NCI-H146 treated with DMSO at 0.1 percent for 48 hours (cell line): Measurements from ENCODE around the gene FAM241A.

ENCODE experiments used
- DNase-seq: peaks from one replicate; lab custom pipeline; 2025; ENCODE audit not compliant: unreplicated experiment; lab: John Stamatoyannopoulos, UW

The FAM241A gene

DNA sequence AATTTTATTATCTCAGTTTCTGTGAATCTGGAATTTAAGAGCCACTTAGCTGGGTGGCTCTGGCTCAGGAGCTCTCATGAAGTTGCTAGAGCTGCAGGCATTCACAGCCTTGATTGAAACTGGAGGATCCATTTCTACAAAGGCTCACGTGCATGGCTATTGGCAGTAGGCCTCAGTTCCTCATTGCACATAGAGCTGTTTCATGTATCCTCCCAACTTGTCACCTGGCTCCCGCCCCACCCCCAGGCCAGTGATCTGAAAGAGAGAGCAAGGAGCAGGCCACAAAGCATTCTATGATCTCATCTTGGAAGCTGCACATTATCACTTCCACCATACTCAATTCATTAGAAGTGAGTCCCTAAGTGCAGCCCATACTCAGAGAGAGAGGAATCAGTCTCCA lies 67.8 kb downstream of the FAM241A start:
- no peak for DNase-seq

DNA sequence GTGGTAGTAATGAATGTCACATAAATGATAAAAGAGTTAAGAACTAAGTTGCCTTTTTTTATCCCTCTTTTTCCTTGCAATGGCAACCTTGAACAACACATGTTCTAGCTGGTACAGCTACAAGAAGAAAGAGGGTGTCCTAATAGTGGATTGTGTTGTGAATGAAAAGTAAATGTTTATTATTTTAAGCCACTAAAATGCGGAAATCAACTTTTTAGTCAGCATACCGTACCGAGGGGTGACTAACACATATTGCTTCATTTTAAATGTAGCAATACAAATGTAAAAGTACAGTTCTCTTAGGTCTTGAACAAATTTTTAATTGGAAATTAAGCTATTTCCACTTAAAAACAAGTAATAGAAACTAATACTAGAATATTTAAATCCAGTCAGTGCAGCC lies 68.6 kb downstream of the FAM241A start:
- no peak for DNase-seq

DNA sequence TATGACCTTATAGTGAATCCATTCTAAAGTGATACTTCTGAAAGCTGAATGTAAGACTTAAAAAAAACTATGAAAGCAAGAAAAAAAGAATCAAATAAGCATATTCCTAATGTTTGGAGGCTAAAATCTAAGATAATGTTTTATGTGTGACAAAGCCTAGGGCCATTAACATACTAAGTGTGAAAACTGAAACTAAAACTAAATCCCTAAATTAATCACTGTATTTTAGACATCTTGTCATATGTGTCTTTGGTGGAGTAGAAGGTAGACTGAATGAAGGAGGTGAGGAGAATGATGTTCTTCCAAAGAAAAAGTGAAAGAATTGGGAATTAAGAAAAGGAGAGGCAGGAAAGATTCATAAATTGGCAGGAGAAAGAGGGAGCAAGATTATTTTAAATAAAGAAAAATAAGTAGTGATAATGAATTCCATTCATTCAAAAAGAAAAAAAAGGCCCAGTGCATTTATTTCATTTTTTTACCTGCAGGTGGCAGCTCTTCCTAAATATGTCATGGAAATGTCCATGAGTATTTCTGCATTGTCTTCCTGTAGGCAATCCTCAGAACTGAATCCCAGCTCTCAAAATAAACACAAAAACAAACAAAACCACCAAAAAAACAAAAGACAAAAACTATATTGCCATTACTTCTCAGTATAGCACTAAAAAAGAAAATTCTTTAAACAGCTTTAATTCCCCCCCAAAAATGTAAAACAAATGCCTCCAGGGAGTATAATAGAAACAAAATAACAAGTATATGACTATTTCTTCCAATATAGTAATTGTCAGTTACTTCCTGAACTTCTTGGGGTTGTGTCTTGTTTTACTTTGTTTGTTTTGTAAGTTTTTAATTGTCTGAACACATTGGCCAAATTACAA lies 69.4 kb downstream of the FAM241A start:
- no peak for DNase-seq

DNA sequence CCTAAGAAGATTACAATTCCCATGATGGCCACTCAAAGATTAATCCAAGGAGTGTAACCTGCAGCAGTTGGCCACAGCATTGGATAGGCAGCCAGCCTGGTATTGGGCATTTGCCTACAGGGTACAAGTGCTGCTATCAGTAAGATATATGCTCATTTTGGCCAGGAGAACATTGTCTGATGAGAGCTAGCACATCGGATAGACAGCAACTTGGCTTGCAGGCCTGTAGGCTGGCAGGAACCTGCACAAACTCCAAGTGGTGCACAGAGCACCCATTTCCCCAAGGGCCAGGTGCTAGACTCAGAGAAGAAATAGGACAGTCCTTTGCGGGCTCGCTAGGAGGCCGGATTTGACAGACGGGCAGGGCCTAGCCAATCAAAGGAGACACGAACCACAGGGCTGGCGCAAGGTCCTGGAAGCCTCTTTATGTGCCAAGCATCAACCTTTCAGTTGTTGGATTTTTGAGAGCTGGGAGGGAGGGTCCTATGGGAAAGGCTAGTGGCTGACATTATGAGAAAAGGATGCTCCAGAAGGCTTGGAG lies 74.6 kb downstream of the FAM241A start:
- DNase-seq, result no peak

DNA sequence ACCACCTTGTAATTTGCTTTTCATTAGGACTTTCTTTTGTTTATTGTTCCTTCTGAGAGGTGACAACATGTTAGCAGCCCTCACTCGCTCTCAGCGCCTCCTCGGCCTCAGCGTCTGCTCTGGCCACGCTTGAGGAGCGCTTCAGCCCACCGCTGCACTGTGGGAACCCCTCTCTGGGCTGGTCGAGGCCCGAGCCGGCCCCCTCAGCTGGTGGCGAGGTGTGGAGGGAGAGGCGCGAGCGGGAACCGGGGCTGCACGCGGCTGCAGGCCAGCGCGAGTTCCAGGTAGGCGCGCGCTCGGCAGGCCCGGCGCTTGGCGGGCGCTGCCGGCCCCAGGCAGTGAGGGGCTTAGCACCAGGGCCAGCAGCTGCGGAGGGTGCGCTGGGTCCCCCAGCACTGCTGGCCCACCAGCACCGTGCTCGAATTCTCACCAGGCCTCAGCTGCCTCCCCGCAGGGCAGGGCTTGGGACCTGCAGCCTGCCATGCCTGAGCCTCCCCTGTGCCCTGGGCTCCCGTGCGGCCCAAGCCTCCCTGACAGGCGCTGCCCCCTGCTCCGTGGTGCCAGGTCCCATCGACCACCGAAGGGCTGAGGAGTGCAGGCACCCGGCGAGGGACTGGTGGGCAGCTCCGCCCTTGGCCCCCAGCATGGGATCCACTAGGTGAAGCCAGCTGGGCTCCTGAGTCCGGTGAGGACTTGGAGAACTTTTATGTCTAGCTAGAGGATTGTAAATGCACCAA lies 77.1 kb downstream of the FAM241A start:
- DNase-seq, result no peak

DNA sequence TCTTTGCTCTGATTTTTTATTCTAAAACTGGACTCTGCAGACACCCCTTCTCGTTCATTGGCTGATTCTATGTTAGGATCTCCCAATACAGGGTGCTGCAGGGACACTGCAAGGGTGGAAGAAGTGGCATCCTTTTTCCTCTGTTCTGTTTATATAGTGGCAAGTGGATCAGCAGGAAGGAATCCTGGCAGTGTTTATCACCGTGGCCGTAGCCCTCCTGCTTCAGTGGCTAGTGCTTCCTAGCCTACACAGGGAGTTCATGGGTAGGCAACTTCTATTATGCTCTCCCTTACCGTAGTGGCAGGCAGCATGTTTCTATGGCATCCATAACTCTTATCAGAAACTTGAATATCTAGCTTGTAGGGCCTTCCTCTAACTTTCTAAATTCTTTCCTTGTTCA lies 79.9 kb downstream of the FAM241A start:
- no peak for DNase-seq

DNA sequence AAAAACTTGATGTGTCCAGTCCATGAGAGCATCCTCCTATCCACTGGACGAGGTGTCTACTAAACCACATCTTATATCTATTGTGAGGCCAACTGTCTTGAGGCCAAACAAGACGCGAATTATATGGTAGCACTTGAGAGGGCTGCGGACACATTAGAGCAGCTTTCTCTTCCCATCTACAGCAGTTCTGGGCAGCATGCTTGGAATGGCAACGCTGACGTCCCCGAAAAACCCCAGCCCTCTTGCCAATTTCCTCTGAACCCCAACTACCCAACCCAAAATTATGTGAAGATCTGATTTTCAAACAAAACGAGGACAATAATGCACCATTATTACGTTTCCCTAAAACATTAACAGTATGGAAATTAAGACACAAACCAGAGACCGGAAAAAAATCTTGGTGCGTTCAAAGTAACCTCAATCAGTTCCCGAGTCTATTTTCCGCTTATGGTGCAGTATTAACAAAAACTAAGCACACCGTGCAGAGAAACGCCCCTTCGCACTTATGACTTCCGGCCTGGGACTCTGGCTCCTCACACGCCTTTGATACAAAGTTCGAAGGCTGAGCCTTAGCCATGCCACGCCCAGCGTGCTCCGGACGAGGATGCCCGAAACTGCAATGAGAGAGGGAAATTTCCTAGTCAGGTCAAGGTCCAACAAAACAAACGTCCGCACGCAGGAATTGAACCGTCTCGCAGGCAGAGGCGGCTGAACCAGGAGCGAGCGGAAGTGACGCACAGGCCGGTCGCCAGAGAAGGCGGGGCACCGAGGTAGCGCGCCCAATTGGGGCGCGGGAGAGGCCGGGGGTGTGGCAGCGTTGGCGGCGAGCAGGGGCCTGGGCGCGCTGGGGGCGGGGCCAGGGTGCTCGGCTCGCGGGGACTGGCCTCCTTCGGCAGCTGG lies 85.9 kb downstream of the FAM241A start:
- DNase-seq, result peak; percentile 79

DNA sequence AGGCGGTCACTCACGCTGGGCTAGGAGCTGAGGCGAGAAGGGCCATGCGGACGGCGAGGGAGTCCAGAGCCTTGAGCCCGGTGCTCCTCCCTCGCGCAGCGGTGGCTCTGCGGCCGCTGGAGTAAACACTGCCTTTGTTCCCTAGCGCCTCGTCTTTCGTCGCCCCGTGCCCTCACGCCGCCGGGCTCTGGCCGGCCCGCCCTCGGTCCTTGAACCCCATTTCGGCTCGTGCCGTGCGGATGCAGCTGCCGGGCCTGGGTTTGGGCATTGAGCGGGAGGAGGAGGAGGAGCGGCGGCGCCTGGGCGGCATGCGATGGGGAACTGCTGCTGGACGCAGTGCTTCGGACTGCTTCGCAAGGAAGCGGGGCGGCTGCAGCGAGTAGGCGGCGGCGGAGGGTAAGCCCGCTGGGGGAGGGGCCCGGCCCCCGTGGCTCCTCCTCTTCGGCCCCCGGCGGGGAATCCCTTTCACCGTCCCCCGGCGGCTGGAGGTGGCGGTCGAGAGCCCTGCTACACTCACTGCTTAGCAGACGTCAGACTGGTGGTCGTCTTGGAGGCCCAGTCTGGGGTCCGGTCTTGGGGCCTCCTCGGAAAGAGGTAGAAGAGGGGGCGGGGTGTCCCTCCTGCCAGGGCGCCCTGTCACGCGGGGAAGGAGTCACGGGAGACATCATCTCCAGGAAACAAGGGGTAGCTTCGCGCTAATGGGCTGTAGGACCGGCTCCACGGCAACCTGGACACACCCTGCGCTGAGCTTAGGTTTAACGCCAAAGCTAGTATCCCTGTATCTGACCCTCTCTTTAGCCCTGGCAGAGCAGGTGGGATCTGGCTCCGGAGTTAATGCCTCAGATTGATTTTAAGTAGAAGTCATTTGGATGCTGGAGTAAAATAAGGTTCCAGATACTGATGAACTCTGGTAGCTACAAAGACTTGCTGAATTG lies 86.8 kb downstream of the FAM241A start, which contains the start of gene AP1AR:
AP1AR (plus strand) TSS at position 9 of the 935 bp plus-strand sequence; CDS start at position 314, 305 bp downstream.
- peak; percentile 51 for DNase-seq

DNA sequence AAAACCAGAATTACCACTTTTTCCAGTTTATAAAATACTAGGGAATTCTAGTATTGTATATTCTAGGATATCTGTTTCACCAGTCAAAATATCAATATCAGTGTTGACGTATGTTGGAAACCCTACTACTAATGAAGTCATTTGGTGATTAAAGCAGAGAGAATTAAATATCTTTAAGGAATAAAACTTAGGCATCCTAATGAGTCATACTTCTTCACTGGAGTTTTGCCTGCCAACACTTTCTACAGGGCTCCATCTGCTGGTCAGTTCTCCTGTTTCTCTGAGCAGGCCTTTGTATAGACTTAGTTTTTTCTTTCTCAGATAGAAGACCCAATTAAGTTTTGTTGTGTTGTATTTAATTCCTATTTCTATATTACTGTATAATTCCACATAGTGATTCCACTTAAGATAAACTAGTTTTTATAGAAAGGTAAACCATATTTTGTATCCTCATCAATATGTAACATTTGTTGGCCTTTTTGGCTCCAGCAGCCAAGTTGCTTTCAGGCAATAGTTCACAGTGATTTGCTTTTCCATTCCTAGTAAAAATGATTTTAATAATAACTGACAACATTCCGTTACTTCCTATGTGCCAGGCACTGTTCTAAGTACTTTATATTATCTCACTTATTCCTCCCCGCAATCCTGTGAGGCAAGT lies 89.8 kb downstream of the FAM241A start:
- DNase-seq, result no peak

DNA sequence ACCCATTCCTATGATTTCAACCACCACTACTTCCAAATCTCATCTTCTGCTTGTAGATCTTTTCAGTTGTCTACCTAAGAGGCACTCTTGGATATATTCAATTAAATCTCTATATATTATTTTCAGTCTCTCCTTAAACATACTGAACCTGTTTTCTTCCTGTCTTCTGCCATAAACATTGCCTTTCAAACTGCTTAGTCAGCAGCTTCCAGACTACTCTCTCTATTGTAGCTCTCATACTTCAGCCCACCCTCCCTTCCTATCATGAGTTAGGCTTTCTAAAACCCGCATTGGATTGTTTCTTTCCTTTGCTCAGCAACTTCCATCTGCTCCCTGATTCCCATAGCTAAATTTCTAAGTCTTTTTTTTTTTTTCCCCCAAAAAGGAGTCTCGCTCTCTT lies 90.8 kb downstream of the FAM241A start:
- no peak for DNase-seq

DNA sequence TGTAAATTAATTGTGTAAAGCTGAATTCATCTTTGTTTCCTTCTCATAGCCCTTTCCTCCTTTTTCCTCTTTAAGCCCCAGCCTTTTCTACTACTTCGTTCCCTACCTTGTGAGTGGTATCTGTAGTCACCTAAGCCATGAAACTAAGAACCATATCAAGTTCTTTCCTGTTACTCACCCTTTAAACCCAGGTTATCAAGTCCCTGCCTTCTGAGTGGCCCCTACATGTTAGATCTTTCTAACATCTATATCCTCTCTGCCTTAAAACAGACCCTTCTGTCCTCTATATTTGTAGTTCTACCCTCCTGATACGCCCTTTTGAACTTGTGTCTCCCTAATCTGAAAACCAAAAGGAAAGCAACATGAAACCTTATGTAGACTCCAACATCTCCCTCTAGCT lies 93.6 kb downstream of the FAM241A start:
- DNase-seq, result no peak
